Glomerular endothelial cell (primary cell): ENCODE results near the gene CD72. TPM values are rescaled to one million over a fixed set of nuclear protein-coding genes. Genes with fewer than 3 reads are reported as not detected.

Experiments
- DNase-seq: peaks from one replicate; pipeline ENCODE4 v3.0.0-alpha.2; 2011; ENCODE audit warnings: low read depth, low spot score; ENCODE audit errors: extremely low read depth
- total RNA-seq: library from RNA; depleted of rRNA; stranded (reverse); fragments of >200 nt; gene quantifications from 2 replicates; pipeline ENCODE4 v1.2.3, GENCODE V29; 2015

CD72 gene
- total RNA-seq, 1 donor from 2014 or later = 1.3 TPM

DNA sequence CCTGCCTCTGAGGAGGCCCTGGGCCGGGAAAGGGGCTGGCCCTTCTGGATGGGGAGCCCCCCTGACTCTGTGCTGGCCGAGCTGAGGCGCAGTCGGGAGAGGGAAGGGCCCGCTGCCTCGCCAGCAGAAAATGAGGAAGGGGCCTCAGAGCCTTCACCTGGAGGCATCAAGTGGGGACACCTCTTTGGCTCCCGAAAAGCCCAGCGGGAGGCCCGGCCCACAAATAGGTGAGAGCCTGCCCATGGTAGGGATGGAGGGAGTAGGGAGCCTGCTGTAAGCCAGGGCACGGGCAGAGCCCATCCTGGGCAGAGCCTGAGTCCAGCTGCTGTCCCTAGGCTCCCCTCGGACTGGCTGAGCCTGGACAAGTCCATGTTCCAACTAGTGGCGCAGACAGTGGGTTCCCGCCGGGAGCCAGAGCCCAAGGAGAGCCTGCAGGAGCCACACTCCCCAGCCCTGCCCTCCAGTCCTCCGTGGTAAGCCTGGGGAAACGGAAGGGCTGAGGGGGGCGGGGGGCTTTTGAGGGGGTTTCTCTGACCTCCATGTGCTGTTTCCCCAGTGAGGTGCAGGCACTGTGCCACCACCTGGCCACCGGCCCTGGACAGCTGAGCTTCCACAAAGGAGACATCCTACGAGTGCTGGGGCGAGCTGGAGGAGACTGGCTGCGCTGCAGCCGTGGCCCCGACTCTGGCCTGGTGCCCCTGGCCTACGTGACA is 57.4 kb downstream of the CD72 start:
- DNase-seq = no peak

Other genes with a start within 250 kb of the CD72 start
- 32.9 and 42.5 TPM in 2 replicates for gene RUSC2, start 128.3 kb downstream of the CD72 start, total RNA-seq
- gene TESK1, start 13.2 kb downstream of the CD72 start, total RNA-seq = 12.5 and 19.4 TPM in 2 replicates
- gene SIT1, start 32.5 kb upstream of the CD72 start, total RNA-seq = not detected in 2 replicates
- 2,917 and 4,459 TPM in 2 replicates for gene RMRP, start 39.6 kb upstream of the CD72 start, total RNA-seq
- 18.5 and 18.6 TPM in 2 replicates for gene CCDC107, start 39.9 kb upstream of the CD72 start, total RNA-seq
- 0.39 and 0.58 TPM in 2 replicates for gene ARHGEF39, start 46.8 kb upstream of the CD72 start, total RNA-seq
- 0.15 TPM in 1 of 2 replicates, not detected in the other for gene CA9, start 55.5 kb upstream of the CD72 start, total RNA-seq
- 290 and 300 TPM in 2 replicates for gene TPM2, start 71.5 kb upstream of the CD72 start, total RNA-seq
- 347 and 424 TPM in 2 replicates for gene TLN1, start 113.8 kb upstream of the CD72 start, total RNA-seq
- gene CREB3, start 114.3 kb upstream of the CD72 start, total RNA-seq = 77.0 and 78.6 TPM in 2 replicates
- 43.3 and 102 TPM in 2 replicates for gene GBA2, start 130.8 kb upstream of the CD72 start, total RNA-seq
- gene RGP1, start 130.9 kb upstream of the CD72 start, total RNA-seq = 16.5 and 22.9 TPM in 2 replicates
- gene MSMP, start 135.9 kb upstream of the CD72 start, total RNA-seq = 1.6 and 7.9 TPM in 2 replicates
- gene NPR2, start 173.2 kb upstream of the CD72 start, total RNA-seq = 15.9 and 16.6 TPM in 2 replicates
- 0.53 TPM in 1 of 2 replicates, not detected in the other for gene SPAG8, start 193.8 kb upstream of the CD72 start, total RNA-seq
- gene HINT2, start 196.6 kb upstream of the CD72 start, total RNA-seq = 13.8 and 24.6 TPM in 2 replicates
- gene FAM221B, start 210.3 kb upstream of the CD72 start, total RNA-seq = not detected in 2 replicates
- 1.9 and 3.0 TPM in 2 replicates for gene TMEM8B, start 210.8 kb upstream of the CD72 start, total RNA-seq